DOHH2 (cell line): ENCODE results near the gene BCAR3.
"Not testable (repeated sequence)": the region's sequence is repeated elsewhere in the genome, so short reads cannot be mapped to it uniquely, and the experiment has no call there.

ENCODE experiments used
- H3F3A ChIP-seq: fragments of 200-600 bp; sonication (generic), shearing (Covaris generic); 2 replicates; pipeline ENCODE4 v1.6.0; 2016; ENCODE audit warnings: antibody characterized with exemption, mild to moderate bottlenecking; ENCODE audit not compliant: control insufficient read depth, insufficient read depth
- H3K27ac ChIP-seq: fragments of 200-600 bp; sonication (generic); 2 replicates; pipeline ENCODE4 v1.5.1; 2014; ENCODE audit warnings: low read depth, mild to moderate bottlenecking, low read length, moderate library complexity
- H3K27me3 ChIP-seq: fragments of 200-600 bp; sonication (generic); 2 replicates; pipeline ENCODE4 v1.6.1; 2014; ENCODE audit warnings: mild to moderate bottlenecking, low read length, mixed read lengths; ENCODE audit not compliant: control insufficient read depth
- H3K36me3 ChIP-seq: fragments of 200-600 bp; sonication (generic); 2 replicates; pipeline ENCODE4 v1.6.1; 2014; ENCODE audit warnings: mild to moderate bottlenecking, low read length, moderate library complexity, mixed read lengths; ENCODE audit not compliant: control insufficient read depth
- H3K4me1 ChIP-seq: fragments of 200-600 bp; sonication (generic); 2 replicates; pipeline ENCODE4 v1.6.1; 2014; ENCODE audit warnings: mild to moderate bottlenecking, low read length, mixed read lengths; ENCODE audit not compliant: control insufficient read depth
- H3K4me2 ChIP-seq: fragments of 200-600 bp; sonication (generic); 2 replicates; pipeline ENCODE4 v1.6.0; 2014; ENCODE audit warnings: mild to moderate bottlenecking, low read length, moderate library complexity
- H3K4me3 ChIP-seq: fragments of 200-600 bp; sonication (generic); 2 replicates; pipeline ENCODE4 v1.5.1; 2014; ENCODE audit warnings: mild to moderate bottlenecking, low read length, mixed read lengths
- H3K79me2 ChIP-seq: fragments of 200-600 bp; sonication (generic); 2 replicates; pipeline ENCODE4 v1.6.1; 2014; ENCODE audit warnings: mild to moderate bottlenecking, low read length, mixed read lengths; ENCODE audit not compliant: control insufficient read depth
- H3K9me2 ChIP-seq: fragments of 200-600 bp; sonication (generic); replicated peaks from 2 replicates; pipeline ENCODE4 v1.6.1; 2014; ENCODE audit warnings: mild to moderate bottlenecking, low read length, mixed read lengths; ENCODE audit not compliant: control insufficient read depth
- H3K9me3 ChIP-seq: fragments of 200-600 bp; sonication (generic); 2 replicates; pipeline ENCODE4 v1.6.1; 2014; ENCODE audit warnings: antibody characterized with exemption, low read length, mixed read lengths; ENCODE audit not compliant: control insufficient read depth, insufficient read depth
- H4K20me1 ChIP-seq: fragments of 200-600 bp; sonication (generic); 2 replicates; pipeline ENCODE4 v1.6.0; 2014; ENCODE audit warnings: low read depth, mild to moderate bottlenecking, antibody characterized with exemption, low read length, moderate library complexity; ENCODE audit not compliant: control insufficient read depth, insufficient read depth
- EZH2phosphoT487 ChIP-seq: fragments of 200-600 bp; sonication (generic); IDR thresholded peaks from 2 replicates; pipeline ENCODE4 v1.6.1; 2017; ENCODE audit warnings: borderline replicate concordance, mild to moderate bottlenecking, antibody characterized with exemption, low read length, moderate library complexity, mixed read lengths
- TF ChIP-seq, protein P1 (sequence below): fragments of 200-600 bp; sonication (generic); IDR thresholded peaks from one replicate; pipeline ENCODE4 v1.5.1; 2014; ENCODE audit warnings: antibody characterized with exemption, mild to moderate bottlenecking, low read depth, low read length; ENCODE audit not compliant: poor library complexity, severe bottlenecking

BCAR3 gene

DNA sequence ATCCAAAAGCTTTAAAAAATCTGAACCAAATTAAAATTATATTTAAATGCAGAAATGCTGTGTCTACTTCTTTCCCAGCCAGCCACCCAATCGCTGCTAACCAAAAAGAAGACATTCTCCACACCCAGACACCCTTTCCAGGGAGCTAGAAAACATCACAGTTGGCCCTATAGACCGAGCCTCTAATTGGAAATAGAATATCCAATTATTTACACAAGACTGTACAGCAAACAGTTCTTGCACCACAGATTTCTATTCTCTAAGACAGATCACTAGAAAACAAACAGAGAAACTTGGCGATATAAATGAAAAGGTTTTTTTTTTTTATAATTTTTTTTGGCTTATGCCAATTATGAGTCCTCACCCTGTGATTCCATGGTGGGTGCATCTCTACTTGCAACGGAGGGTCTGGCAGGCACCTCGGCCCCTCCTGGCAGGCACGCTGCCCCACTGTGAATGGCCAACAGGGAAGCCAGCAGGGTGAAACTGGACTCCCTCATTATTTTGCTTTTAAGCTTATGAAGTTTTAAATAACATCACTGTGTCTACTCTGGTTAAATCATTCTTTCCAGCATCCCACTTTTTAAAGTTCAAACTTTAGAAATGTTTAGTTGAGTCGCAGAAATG, 29.2 kb downstream of the BCAR3 start:
- H3K9me2 ChIP-seq: no peaks in the 10 kb centered on the region
- H3F3A ChIP-seq: 0 out of 2 replicates have a peak, but pooled peaks cover 7% of the 10 kb centered on the region
- peaks cover 97% of the 10 kb centered on the region for H3K79me2 ChIP-seq
- peaks cover 4% of the 10 kb centered on the region; the same call in 1 of the 2 replicates for H4K20me1 ChIP-seq
- H3K4me2 ChIP-seq: no peak overlapping the region
- H3K27ac ChIP-seq: no peak overlapping the region
- TF ChIP-seq EZH2phosphoT487: no peak
- H3K4me1 ChIP-seq: no peaks in the 10 kb centered on the region
- peaks cover 85% of the 10 kb centered on the region for H3K36me3 ChIP-seq
- H3K27me3 ChIP-seq: no peaks in the 10 kb centered on the region
- no peaks in the 10 kb centered on the region for H3K9me3 ChIP-seq
- no peak overlapping the region for H3K4me3 ChIP-seq

DNA sequence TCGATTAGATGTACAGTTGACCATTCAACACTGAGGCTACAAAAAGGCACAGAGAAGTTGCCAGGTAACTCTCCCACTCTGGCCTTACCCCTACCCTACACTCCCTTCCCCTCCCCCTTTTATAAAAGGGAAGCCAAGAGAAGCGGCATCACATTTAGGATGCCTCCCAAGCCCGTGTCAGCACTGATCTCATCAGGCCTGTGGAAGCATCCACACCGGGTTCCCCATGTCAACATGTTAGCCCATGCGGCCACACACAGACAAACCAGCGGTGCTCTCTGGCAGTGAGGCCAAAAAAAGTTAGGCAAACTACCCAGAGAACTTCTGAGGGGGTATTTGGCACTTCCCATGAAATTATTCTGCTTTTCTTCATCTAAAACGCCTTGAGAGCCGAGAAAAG, 29.9 kb downstream of the BCAR3 start:
- Histone ChIP-seq H3K27ac (no peak overlapping the region), H3K27me3 (no peaks in the 10 kb centered on the region), H3K9me3 (no peaks in the 10 kb centered on the region), H3K9me2 (no peaks in the 10 kb centered on the region), H3K4me3 (no peak overlapping the region), H4K20me1 (0 out of 2 replicates have a peak, but pooled peaks cover 4% of the 10 kb centered on the region), H3F3A (0 out of 2 replicates have a peak, but pooled peaks cover 2% of the 10 kb centered on the region), H3K4me1 (0 out of 2 replicates have a peak, but pooled peaks cover 4% of the 10 kb centered on the region), H3K4me2 (no peak overlapping the region), H3K36me3 (peaks cover 83% of the 10 kb centered on the region), H3K79me2 (peaks cover 97% of the 10 kb centered on the region)
- TF ChIP-seq EZH2phosphoT487: no peak
- TF ChIP-seq, protein P1, sequence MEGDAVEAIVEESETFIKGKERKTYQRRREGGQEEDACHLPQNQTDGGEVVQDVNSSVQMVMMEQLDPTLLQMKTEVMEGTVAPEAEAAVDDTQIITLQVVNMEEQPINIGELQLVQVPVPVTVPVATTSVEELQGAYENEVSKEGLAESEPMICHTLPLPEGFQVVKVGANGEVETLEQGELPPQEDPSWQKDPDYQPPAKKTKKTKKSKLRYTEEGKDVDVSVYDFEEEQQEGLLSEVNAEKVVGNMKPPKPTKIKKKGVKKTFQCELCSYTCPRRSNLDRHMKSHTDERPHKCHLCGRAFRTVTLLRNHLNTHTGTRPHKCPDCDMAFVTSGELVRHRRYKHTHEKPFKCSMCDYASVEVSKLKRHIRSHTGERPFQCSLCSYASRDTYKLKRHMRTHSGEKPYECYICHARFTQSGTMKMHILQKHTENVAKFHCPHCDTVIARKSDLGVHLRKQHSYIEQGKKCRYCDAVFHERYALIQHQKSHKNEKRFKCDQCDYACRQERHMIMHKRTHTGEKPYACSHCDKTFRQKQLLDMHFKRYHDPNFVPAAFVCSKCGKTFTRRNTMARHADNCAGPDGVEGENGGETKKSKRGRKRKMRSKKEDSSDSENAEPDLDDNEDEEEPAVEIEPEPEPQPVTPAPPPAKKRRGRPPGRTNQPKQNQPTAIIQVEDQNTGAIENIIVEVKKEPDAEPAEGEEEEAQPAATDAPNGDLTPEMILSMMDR: no peak

DNA sequence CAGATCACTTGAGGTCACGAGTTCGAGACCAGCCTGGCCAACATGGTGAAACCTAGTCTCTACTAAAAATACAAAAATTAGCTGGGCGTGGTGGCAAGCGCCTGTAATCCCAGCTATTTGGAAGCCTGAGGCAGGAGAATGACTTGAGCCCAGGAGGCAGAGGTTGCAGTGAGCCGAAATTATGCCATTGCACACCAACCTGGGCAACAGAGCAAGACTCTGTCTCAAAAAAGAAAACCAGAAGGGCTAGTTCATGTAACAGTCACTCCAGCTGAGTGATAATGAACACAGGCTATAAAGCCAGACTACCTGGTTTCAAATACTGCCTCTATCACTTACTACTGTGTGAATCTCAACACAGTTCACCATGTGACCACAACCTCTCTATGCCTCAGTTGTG, 31.5 kb downstream of the BCAR3 start:
- H3K9me3 ChIP-seq, H4K20me1 ChIP-seq, H3K27me3 ChIP-seq, H3K9me2 ChIP-seq, H3K27ac ChIP-seq, H3F3A ChIP-seq, H3K4me2 ChIP-seq, H3K4me3 ChIP-seq, H3K4me1 ChIP-seq: not testable (repeated sequence)
- H3K79me2 ChIP-seq: peaks cover 92% of the 10 kb centered on the region
- peaks cover 79% of the 10 kb centered on the region for H3K36me3 ChIP-seq

DNA sequence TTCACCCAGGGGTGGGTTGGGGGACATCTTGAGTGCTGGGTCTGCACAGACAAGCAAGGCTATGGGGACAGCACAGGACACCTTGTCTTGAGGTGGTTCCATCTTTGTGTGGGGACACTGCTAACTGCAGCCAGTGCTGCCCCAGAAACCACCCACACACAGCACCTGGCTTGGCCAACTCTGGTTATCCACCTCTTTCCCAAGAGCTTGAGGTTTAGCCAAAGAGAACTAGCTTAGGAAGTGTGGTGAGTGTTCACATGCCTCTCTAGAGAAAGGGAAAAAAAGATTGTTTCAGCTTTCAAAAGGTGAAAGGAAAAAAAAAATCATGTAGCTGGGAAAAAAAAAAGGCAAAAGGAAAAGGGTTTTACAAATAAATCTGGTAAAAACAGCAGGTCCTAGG, 32.4 kb downstream of the BCAR3 start:
- Histone ChIP-seq H3K4me1 (peaks cover 18% of the 10 kb centered on the region), H4K20me1 (0 out of 2 replicates have a peak, but pooled peaks cover 4% of the 10 kb centered on the region), H3K9me2 (no peaks in the 10 kb centered on the region), H3K79me2 (peaks cover 92% of the 10 kb centered on the region), H3K4me2 (no peak overlapping the region), H3F3A (0 out of 2 replicates have a peak, but pooled peaks cover 10% of the 10 kb centered on the region), H3K36me3 (peaks cover 79% of the 10 kb centered on the region), H3K4me3 (no peak overlapping the region), H3K27me3 (no peaks in the 10 kb centered on the region), H3K27ac (no peak overlapping the region), H3K9me3 (no peaks in the 10 kb centered on the region)
- TF ChIP-seq, protein P1: no peak
- no peak for TF ChIP-seq EZH2phosphoT487
